Heart left ventricle (tissue), 13 donors: ENCODE results near the gene MSI1.

Source experiments
- POLR2A ChIP-seq, 2 donors: fragments of 450-650 bp; IDR thresholded peaks; one replicate each; pipeline ENCODE4 v1.6.1; 2017; ENCODE audit warnings: antibody characterized with exemption in 2 of 2, mild to moderate bottlenecking in 2 of 2, moderate library complexity in 2 of 2
- TF ChIP-seq, protein P1 (sequence below), 12 donors: fragments of 200-600 bp; sonication (generic) in 4 of 12; IDR thresholded peaks; one replicate each; pipeline versions ENCODE4 v1.5.0 to v1.8.0; 2018 to 2022; ENCODE audit warnings: antibody characterized with exemption in 12 of 12, mild to moderate bottlenecking in 5 of 12
- donor health status: ischemic (EF 13 %, LVEDD 7.1; RV severe dilation, severe dysfunction).
- donor health status: DM: no; HTN: yes; CAD: no.
- donor health status: DM: no; HTN: no; CAD: no.
- donor health status: ischemic (EF 25% LVEDD 6.9; RV normal size, moderate dysfunction).
- donor health status: ischemic (EF 25% LVEDD 5.7; RV mildly dilated, moderate dysfunction).
- donor health status: ischemic (EF 35%, LVEDD 5.7; RV mildly dilated, moderate dysfunction).
- donor health status: nonischemic (EF 11% LVEDD 7.7; RV severe dilation, severe dysfunction).
- donor health status: DM: yes; HTN: yes; CAD: no.
- donor health status: PGD.
- donor health status: ischemic (EF 29% LVEDD 5.4; RV normal size, mild dysfunction).
- donor health status: nonischemic (EF 23%, LVEDD 6.1; RV moderate dilation, normal function).

DNA sequence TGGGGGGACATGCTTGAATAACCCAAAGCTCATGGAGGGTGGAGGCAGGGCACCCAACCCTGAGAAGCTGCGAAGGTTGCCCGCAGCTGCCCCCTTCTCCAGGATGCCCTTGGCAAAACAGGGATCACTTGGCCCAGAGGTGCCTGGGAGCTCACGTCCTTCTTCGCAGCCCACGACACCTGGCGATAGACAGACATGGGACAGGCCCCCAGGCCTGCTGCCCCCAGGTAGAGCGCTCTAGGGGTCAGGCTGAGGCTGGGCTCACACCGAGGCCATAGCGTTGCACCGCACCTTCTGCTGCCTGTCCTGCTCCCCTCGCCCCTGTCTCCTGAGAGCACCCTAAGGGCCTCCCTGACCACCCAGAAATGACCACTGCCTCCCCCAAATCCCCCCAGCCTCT lies 21.2 kb downstream of the MSI1 start:
- TF ChIP-seq POLR2A (IDR thresholded peaks at IDR 0.05), result no peak
- TF ChIP-seq, protein P1, sequence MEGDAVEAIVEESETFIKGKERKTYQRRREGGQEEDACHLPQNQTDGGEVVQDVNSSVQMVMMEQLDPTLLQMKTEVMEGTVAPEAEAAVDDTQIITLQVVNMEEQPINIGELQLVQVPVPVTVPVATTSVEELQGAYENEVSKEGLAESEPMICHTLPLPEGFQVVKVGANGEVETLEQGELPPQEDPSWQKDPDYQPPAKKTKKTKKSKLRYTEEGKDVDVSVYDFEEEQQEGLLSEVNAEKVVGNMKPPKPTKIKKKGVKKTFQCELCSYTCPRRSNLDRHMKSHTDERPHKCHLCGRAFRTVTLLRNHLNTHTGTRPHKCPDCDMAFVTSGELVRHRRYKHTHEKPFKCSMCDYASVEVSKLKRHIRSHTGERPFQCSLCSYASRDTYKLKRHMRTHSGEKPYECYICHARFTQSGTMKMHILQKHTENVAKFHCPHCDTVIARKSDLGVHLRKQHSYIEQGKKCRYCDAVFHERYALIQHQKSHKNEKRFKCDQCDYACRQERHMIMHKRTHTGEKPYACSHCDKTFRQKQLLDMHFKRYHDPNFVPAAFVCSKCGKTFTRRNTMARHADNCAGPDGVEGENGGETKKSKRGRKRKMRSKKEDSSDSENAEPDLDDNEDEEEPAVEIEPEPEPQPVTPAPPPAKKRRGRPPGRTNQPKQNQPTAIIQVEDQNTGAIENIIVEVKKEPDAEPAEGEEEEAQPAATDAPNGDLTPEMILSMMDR (IDR thresholded peaks at IDR 0.05), result no peak
